Mesenchymal stem cell (in vitro differentiated cells and primary cell): ENCODE measurements around the gene HMBS.

Source experiments
- DNase-seq: peaks from one replicate; pipeline ENCODE4 v3.0.0-alpha.2; 2013
- H2AFZ ChIP-seq: one replicate; pipeline ENCODE4 v1.6.1; 2013; ENCODE audit warnings: low read depth, mild to moderate bottlenecking, control low read depth, inconsistent platforms, low read length, moderate library complexity
- H2AK5ac ChIP-seq: 2 replicates; pipeline ENCODE4 v1.6.1; 2013; ENCODE audit warnings: low read length, moderate library complexity, mild to moderate bottlenecking, inconsistent platforms; ENCODE audit not compliant: severe bottlenecking
- H2BK120ac ChIP-seq: one replicate; pipeline ENCODE4 v1.6.1; 2013; ENCODE audit warnings: low read depth, mild to moderate bottlenecking, inconsistent platforms, low read length, moderate library complexity
- H2BK12ac ChIP-seq, 2 experiments: one replicate each; pipeline ENCODE4 v1.6.1; 2013; ENCODE audit warnings: inconsistent platforms in 2 of 2, low read length in 2 of 2, mild to moderate bottlenecking in 2 of 2, moderate library complexity in 2 of 2, control low read depth in 1 of 2
- H2BK15ac ChIP-seq: one replicate; pipeline ENCODE4 v1.6.1; 2013; ENCODE audit warnings: mild to moderate bottlenecking, low read depth, inconsistent platforms; ENCODE audit not compliant: poor library complexity, severe bottlenecking
- H2BK5ac ChIP-seq: 2 replicates; pipeline ENCODE4 v1.6.1; 2013; ENCODE audit warnings: low read depth, mild to moderate bottlenecking, low read length, control low read depth, inconsistent platforms; ENCODE audit not compliant: poor library complexity, severe bottlenecking
- H3K14ac ChIP-seq, 2 experiments: one replicate each; pipeline ENCODE4 v1.6.1; 2013; ENCODE audit warnings: inconsistent platforms in 2 of 2, low read length in 2 of 2, control low read depth in 1 of 2, mild to moderate bottlenecking in 1 of 2, moderate library complexity in 1 of 2
- H3K18ac ChIP-seq, 2 experiments: one replicate each; pipeline ENCODE4 v1.6.1; 2013; ENCODE audit warnings: inconsistent platforms in 2 of 2, low read length in 2 of 2, control low read depth in 1 of 2, low read depth in 1 of 2, mild to moderate bottlenecking in 1 of 2
- H3K23ac ChIP-seq, 2 experiments: one replicate each; pipeline ENCODE4 v1.6.1; 2013; ENCODE audit warnings: inconsistent platforms in 2 of 2, low read length in 2 of 2, mild to moderate bottlenecking in 2 of 2, moderate library complexity in 2 of 2, control low read depth in 1 of 2
- H3K27ac ChIP-seq: 2 replicates; pipeline ENCODE4 v1.5.1; 2013; ENCODE audit warnings: mild to moderate bottlenecking, moderate library complexity, low read length, control low read depth, inconsistent platforms; ENCODE audit not compliant: poor library complexity, severe bottlenecking
- H3K27me3 ChIP-seq, 2 experiments: 2 replicates each; pipeline versions ENCODE4 v1.6.1 to v1.7.0; 2013; ENCODE audit warnings: low read length in 2 of 2, mild to moderate bottlenecking in 2 of 2, moderate library complexity in 2 of 2, control low read depth in 1 of 2, inconsistent platforms in 1 of 2; ENCODE audit not compliant: control insufficient read depth in 1 of 2, insufficient read depth in 1 of 2
- H3K36me3 ChIP-seq, 2 experiments: 2 replicates each; pipeline versions ENCODE4 v1.6.1 to v1.7.0; 2013; ENCODE audit warnings: low read length in 2 of 2, control low read depth in 1 of 2, inconsistent platforms in 1 of 2, low read depth in 1 of 2, mild to moderate bottlenecking in 1 of 2; ENCODE audit not compliant: insufficient read depth in 2 of 2, control insufficient read depth in 1 of 2
- H3K4ac ChIP-seq, 2 experiments: one replicate each; pipeline ENCODE4 v1.6.1; 2013; ENCODE audit warnings: inconsistent platforms in 2 of 2, low read length in 2 of 2, mild to moderate bottlenecking in 2 of 2, moderate library complexity in 2 of 2, control low read depth in 1 of 2, low read depth in 1 of 2
- H3K4me1 ChIP-seq: 2 replicates; pipeline ENCODE4 v1.6.1; 2013; ENCODE audit warnings: low read depth, low read length, control low read depth; ENCODE audit not compliant: control insufficient read depth, insufficient read depth
- H3K4me2 ChIP-seq: 2 replicates; pipeline ENCODE4 v1.6.1; 2013; ENCODE audit warnings: low read length, mild to moderate bottlenecking, inconsistent platforms; ENCODE audit not compliant: poor library complexity, severe bottlenecking
- H3K4me3 ChIP-seq, 2 experiments: 2 replicates each; pipeline versions ENCODE4 v1.5.1 to v1.7.0; 2013; ENCODE audit warnings: low read length in 2 of 2, mild to moderate bottlenecking in 2 of 2, control low read depth in 1 of 2, low read depth in 1 of 2; ENCODE audit not compliant: insufficient read depth in 1 of 2
- H3K79me1 ChIP-seq: replicated peaks from 2 replicates; pipeline ENCODE4 v1.6.1; 2013; ENCODE audit warnings: mild to moderate bottlenecking, control low read depth, low read length, inconsistent platforms; ENCODE audit not compliant: poor library complexity, severe bottlenecking
- H3K9ac ChIP-seq: 2 replicates; pipeline ENCODE4 v1.7.0; 2013; ENCODE audit warnings: mild to moderate bottlenecking, low read length, moderate library complexity
- H3K9me3 ChIP-seq: 2 replicates; pipeline ENCODE4 v1.7.0; 2013; ENCODE audit warnings: mild to moderate bottlenecking, low read length; ENCODE audit not compliant: control insufficient read depth
- H4K8ac ChIP-seq: one replicate; pipeline ENCODE4 v1.6.1; 2013; ENCODE audit warnings: inconsistent platforms, mild to moderate bottlenecking, low read length, moderate library complexity
- H4K91ac ChIP-seq: one replicate; pipeline ENCODE4 v1.6.1; 2013; ENCODE audit warnings: mild to moderate bottlenecking, low read length, inconsistent platforms
- WGBS: methylation state at CpG from one replicate; pipeline ENCODE4 v1.1.7; 2013; ENCODE audit warnings: mixed read lengths; 5-methylcytosine and 5-hydroxymethylcytosine counted together

Gene HMBS

GRCh38 chr11:119116235-119116594 is 31.5 kb downstream of the HMBS start:
- H2AFZ ChIP-seq, result no peak overlapping the region
- H4K8ac ChIP-seq, result no peak overlapping the region
- no peak overlapping the region for H2BK12ac ChIP-seq
- WGBS, result 86% methylated on average over 6 of the region's 10 CpGs
- H2BK5ac ChIP-seq, result no peak overlapping the region
- no peak overlapping the region for H3K14ac ChIP-seq
- H2BK120ac ChIP-seq, result no peak overlapping the region
- no peak for DNase-seq
- no peaks in the 10 kb centered on the region for H3K79me1 ChIP-seq
- no peak overlapping the region for H4K91ac ChIP-seq
- no peaks in the 10 kb centered on the region for H3K27me3 ChIP-seq
- H3K27ac ChIP-seq, result no peak overlapping the region
- no peak overlapping the region for H2AK5ac ChIP-seq
- no peak overlapping the region for H3K4ac ChIP-seq
- H3K18ac ChIP-seq, result no peak overlapping the region
- H3K9ac ChIP-seq, result no peak overlapping the region
- H3K4me1 ChIP-seq, result no peaks in the 10 kb centered on the region
- no peaks in the 10 kb centered on the region for H3K9me3 ChIP-seq
- H3K36me3 ChIP-seq, result peaks cover 44 to 58% of the 10 kb centered on the region in 2 experiments
- H3K4me2 ChIP-seq, result no peak overlapping the region
- H3K23ac ChIP-seq, result no peak overlapping the region
- H3K4me3 ChIP-seq, result no peak overlapping the region
- H2BK15ac ChIP-seq, result no peak overlapping the region

DNA sequence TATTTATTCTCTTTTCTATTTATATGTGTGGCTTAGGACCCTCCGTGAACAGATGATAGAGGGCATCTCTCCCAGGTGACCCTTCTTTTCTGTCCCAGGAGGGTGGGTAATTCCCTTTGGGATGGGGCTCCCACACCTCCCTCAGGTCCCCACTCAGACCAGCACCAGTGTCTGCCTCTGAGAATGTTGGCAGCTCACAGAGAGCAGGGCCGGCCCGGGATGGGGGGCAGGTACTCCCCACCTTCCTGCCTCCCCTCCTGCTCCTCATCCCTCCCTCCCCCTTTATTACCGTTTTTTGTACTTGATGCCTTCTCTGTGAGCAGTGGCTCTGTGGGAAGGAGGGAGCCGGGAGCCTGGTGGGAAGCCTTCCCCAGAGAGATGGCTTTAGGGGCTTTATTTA is 31.9 kb downstream of the HMBS start:
- H3K4me2 ChIP-seq, result no peak overlapping the region
- H3K4ac ChIP-seq, result no peak overlapping the region
- 78% methylated on average over 3 of the region's 5 CpGs for WGBS
- H3K27me3 ChIP-seq, result no peaks in the 10 kb centered on the region
- no peak overlapping the region for H2BK15ac ChIP-seq
- H3K9ac ChIP-seq, result no peak overlapping the region
- H3K9me3 ChIP-seq, result no peaks in the 10 kb centered on the region
- H4K91ac ChIP-seq, result no peak overlapping the region
- DNase-seq, result no peak
- no peak overlapping the region for H2BK12ac ChIP-seq
- no peak overlapping the region for H4K8ac ChIP-seq
- no peak overlapping the region for H3K23ac ChIP-seq
- no peaks in the 10 kb centered on the region for H3K79me1 ChIP-seq
- no peak overlapping the region for H2AK5ac ChIP-seq
- no peak overlapping the region for H2AFZ ChIP-seq
- no peaks in the 10 kb centered on the region for H3K4me1 ChIP-seq
- H3K18ac ChIP-seq, result no peak overlapping the region
- H3K4me3 ChIP-seq, result no peak overlapping the region
- peaks cover 40 to 54% of the 10 kb centered on the region in 2 experiments for H3K36me3 ChIP-seq
- no peak overlapping the region for H2BK120ac ChIP-seq
- H3K27ac ChIP-seq, result no peak overlapping the region
- no peak overlapping the region for H3K14ac ChIP-seq
- H2BK5ac ChIP-seq, result no peak overlapping the region

- H4K8ac ChIP-seq, result no peak overlapping the region
- H3K79me1 ChIP-seq, result no peaks in the 10 kb centered on the region
- H3K36me3 ChIP-seq, result peaks cover 34 to 49% of the 10 kb centered on the region in 2 experiments
- H2BK15ac ChIP-seq, result no peak overlapping the region
- H3K18ac ChIP-seq, result no peak overlapping the region
- H2AFZ ChIP-seq, result no peak overlapping the region
- H3K9ac ChIP-seq, result no peak overlapping the region
- H3K4ac ChIP-seq, result no peak overlapping the region
- no peak overlapping the region for H2BK120ac ChIP-seq
- no peaks in the 10 kb centered on the region for H3K4me1 ChIP-seq
- H3K9me3 ChIP-seq, result no peaks in the 10 kb centered on the region
- H3K23ac ChIP-seq, result no peak overlapping the region
- no peak overlapping the region for H4K91ac ChIP-seq
- no peak overlapping the region for H3K14ac ChIP-seq
- H3K27ac ChIP-seq, result no peak overlapping the region
- H3K4me2 ChIP-seq, result no peak overlapping the region
- H3K4me3 ChIP-seq, result no peak overlapping the region
- H3K27me3 ChIP-seq, result no peaks in the 10 kb centered on the region
- H2BK5ac ChIP-seq, result no peak overlapping the region
- H2BK12ac ChIP-seq, result no peak overlapping the region
- 98% methylated on average over 3 of the region's 3 CpGs for WGBS
- no peak for DNase-seq
- no peak overlapping the region for H2AK5ac ChIP-seq
These were observed 32.5 kb downstream of the HMBS start for GRCh38 chr11:119117004-119117706.

DNA sequence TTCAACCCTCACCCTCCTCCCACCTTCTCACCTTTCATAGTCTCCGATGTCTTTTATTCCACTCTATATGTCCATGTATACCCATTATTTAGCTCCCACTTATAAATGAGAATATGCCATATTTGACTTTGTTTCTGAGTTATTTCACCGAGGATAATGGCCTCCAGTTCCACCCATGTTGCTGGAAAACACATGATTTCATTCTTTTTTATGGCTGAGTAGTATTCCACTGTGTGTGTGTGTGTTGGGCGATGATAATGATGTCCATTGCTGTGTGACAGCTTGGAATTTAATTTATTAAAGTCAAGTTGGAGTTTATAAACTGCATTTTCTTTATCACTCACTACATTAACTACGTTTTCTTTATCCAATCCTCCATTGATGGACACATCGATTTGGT is 33.5 kb downstream of the HMBS start:
- no peak overlapping the region for H3K18ac ChIP-seq
- no peak for DNase-seq
- H3K23ac ChIP-seq, result no peak overlapping the region
- peaks cover 4% of the 10 kb centered on the region for H3K79me1 ChIP-seq
- no peak overlapping the region for H2AK5ac ChIP-seq
- H3K27ac ChIP-seq, result no peak overlapping the region
- no peaks in the 10 kb centered on the region for H3K27me3 ChIP-seq
- H4K8ac ChIP-seq, result no peak overlapping the region
- no peak overlapping the region for H2BK120ac ChIP-seq
- no peak overlapping the region for H2BK12ac ChIP-seq
- 100% methylated on average over 2 of the region's 5 CpGs for WGBS
- peaks cover 4% of the 10 kb centered on the region for H3K4me1 ChIP-seq
- no peak overlapping the region for H3K4me3 ChIP-seq
- H4K91ac ChIP-seq, result no peak overlapping the region
- H3K9ac ChIP-seq, result no peak overlapping the region
- no peaks in the 10 kb centered on the region for H3K9me3 ChIP-seq
- no peak overlapping the region for H2BK15ac ChIP-seq
- H3K4ac ChIP-seq, result no peak overlapping the region
- H3K14ac ChIP-seq, result no peak overlapping the region
- peaks cover 25 to 38% of the 10 kb centered on the region in 2 experiments for H3K36me3 ChIP-seq
- no peak overlapping the region for H2BK5ac ChIP-seq
- no peak overlapping the region for H3K4me2 ChIP-seq
- H2AFZ ChIP-seq, result no peak overlapping the region
